SK-N-SH (cell line): ENCODE data around the gene MAP7. TPM values are rescaled to one million over a fixed set of nuclear protein-coding genes. Genes with fewer than 3 reads are reported as not detected.

Experiments
- CTCF ChIA-PET: fragments of 300-600, 350-600 bp; formaldehyde crosslinking; extraction: SDS; loops from one replicate; lab custom pipeline; 2021; lab: Yijun Ruan, JAX
- POLR2A ChIA-PET: fragments of 350-600 bp; sonication (Branson Sonifier 250); formaldehyde crosslinking; extraction: SDS; loops from one replicate; lab custom pipeline; 2020; ENCODE audit warnings: antibody characterized with exemption, inconsistent platforms; lab: Yijun Ruan, JAX
- DNase-seq: peaks from one replicate; pipeline ENCODE4 v3.0.0; 2012
- H2AFZ ChIP-seq: fragments of 200-600 bp; sonication (generic); 2 replicates; pipeline ENCODE4 v1.8.1; 2016; ENCODE audit warnings: antibody characterized with exemption, mild to moderate bottlenecking, low read depth
- H3F3A ChIP-seq: fragments of 200-600 bp; sonication (generic); replicated peaks from 2 replicates; pipeline ENCODE3; 2016; ENCODE audit warnings: antibody characterized with exemption, mild to moderate bottlenecking; ENCODE audit not compliant: insufficient read depth
- H3K27ac ChIP-seq, 2 experiments: fragments of 200-500 bp in 1 of 2; fragments of 200-600 bp in 1 of 2; sonication (Bioruptor generic) in 1 of 2; sonication (generic), shearing (Covaris generic) in 1 of 2; 2 replicates each; pipeline versions ENCODE4 v1.5.1 to v1.6.1; 2014 to 2016; ENCODE audit warnings: low read depth in 2 of 2, inconsistent platforms in 1 of 2, low read length in 1 of 2, mild to moderate bottlenecking in 1 of 2, mixed read lengths in 1 of 2
- H3K27me3 ChIP-seq: fragments of 200-600 bp; sonication (generic), shearing (Covaris generic); 2 replicates; pipeline ENCODE4 v1.6.1; 2016; ENCODE audit warnings: mixed run types; ENCODE audit not compliant: insufficient read depth
- H3K36me3 ChIP-seq, 2 experiments: fragments of 200-500 bp in 1 of 2; fragments of 200-600 bp in 1 of 2; sonication (Bioruptor generic) in 1 of 2; sonication (generic) in 1 of 2; replicated peaks in 1 of 2; 2 replicates each; pipeline versions ENCODE3 to v1.5.1; 2014 to 2016; ENCODE audit warnings: low read length in 1 of 2, mild to moderate bottlenecking in 1 of 2; ENCODE audit not compliant: insufficient read depth in 2 of 2, control insufficient read depth in 1 of 2
- H3K4me1 ChIP-seq, 2 experiments: fragments of 200-500 bp in 1 of 2; fragments of 200-600 bp in 1 of 2; sonication (Bioruptor generic) in 1 of 2; sonication (generic), shearing (Covaris generic) in 1 of 2; 2 replicates each; pipeline versions ENCODE4 v1.5.1 to v1.6.1; 2014 to 2016; ENCODE audit warnings: low read depth in 1 of 2, low read length in 1 of 2, mixed run types in 1 of 2; ENCODE audit not compliant: insufficient read depth in 2 of 2, control insufficient read depth in 1 of 2
- H3K4me2 ChIP-seq: fragments of 200-600 bp; sonication (generic), shearing (Covaris generic); 2 replicates; pipeline ENCODE4 v1.6.1; 2017; ENCODE audit warnings: mixed run types
- H3K4me3 ChIP-seq, 2 experiments: fragments of 200-500 bp in 1 of 2; fragments of 200-600 bp in 1 of 2; sonication (Bioruptor generic) in 1 of 2; sonication (generic), shearing (Covaris generic) in 1 of 2; 2 replicates each; pipeline versions ENCODE4 v1.5.1 to v1.8.1; 2014 to 2016; ENCODE audit warnings: low read depth in 2 of 2, inconsistent platforms in 1 of 2, low read length in 1 of 2, mild to moderate bottlenecking in 1 of 2, mixed read lengths in 1 of 2, moderate library complexity in 1 of 2
- H3K79me2 ChIP-seq: fragments of 200-600 bp; sonication (generic); 2 replicates; pipeline ENCODE4 v1.8.1; 2017; ENCODE audit warnings: mild to moderate bottlenecking; ENCODE audit not compliant: insufficient read depth
- H3K9ac ChIP-seq: fragments of 200-600 bp; sonication (generic); 2 replicates; pipeline ENCODE4 v1.6.1; 2017; ENCODE audit warnings: mixed run types
- H3K9me2 ChIP-seq: fragments of 200-600 bp; sonication (generic); 2 replicates; pipeline ENCODE4 v1.6.1; 2017; ENCODE audit warnings: mixed run types
- H3K9me3 ChIP-seq: fragments of 200-600 bp; sonication (generic); 2 replicates; pipeline ENCODE4 v1.6.1; 2017; ENCODE audit warnings: mixed run types, mild to moderate bottlenecking, moderate library complexity
- H4K20me1 ChIP-seq: fragments of 200-600 bp; sonication (generic); 2 replicates; pipeline ENCODE4 v1.6.1; 2017; ENCODE audit warnings: mild to moderate bottlenecking, mixed run types; ENCODE audit not compliant: insufficient read depth
- CHD2 ChIP-seq: fragments of 150-350 bp; IDR thresholded peaks from 2 replicates; pipeline ENCODE4 v1.6.1; 2018; ENCODE audit warnings: low read length; ENCODE audit not compliant: partially characterized antibody
- ELF1 ChIP-seq: IDR thresholded peaks from 2 replicates; pipeline ENCODE4 v1.4.0; 2012
- EP300 ChIP-seq, 2 experiments: IDR thresholded peaks; 2 replicates each; pipeline versions ENCODE4 v1.4.0 to v1.6.1; 2012; ENCODE audit warnings: borderline replicate concordance in 1 of 2, low read depth in 1 of 2, low read length in 1 of 2
- EZH2phosphoT487 ChIP-seq: fragments of 200-600 bp; sonication (generic); IDR thresholded peaks from 2 replicates; pipeline ENCODE4 v1.6.1; 2017; ENCODE audit warnings: low read depth, mixed run types, mild to moderate bottlenecking, antibody characterized with exemption, moderate library complexity, borderline replicate concordance
- FOSL2 ChIP-seq: IDR thresholded peaks from 2 replicates; pipeline ENCODE4 v1.4.0; 2012; ENCODE audit warnings: low read depth, mild to moderate bottlenecking, moderate library complexity, borderline replicate concordance
- FOXJ3 ChIP-seq: sonication (generic); formaldehyde crosslinking; IDR thresholded peaks from 2 replicates; pipeline ENCODE4 v1.5.1; 2020; ENCODE audit warnings: mild to moderate bottlenecking, missing genetic modification reagents
- GABPA ChIP-seq: IDR thresholded peaks from 2 replicates; pipeline ENCODE4 v1.4.0; 2012; ENCODE audit warnings: low read depth, mild to moderate bottlenecking
- GATA2 ChIP-seq: sonication (generic); formaldehyde crosslinking; IDR thresholded peaks from 2 replicates; pipeline ENCODE4 v1.5.0; 2020; ENCODE audit warnings: mild to moderate bottlenecking, missing genetic modification reagents
- MXI1 ChIP-seq: IDR thresholded peaks from 2 replicates; pipeline ENCODE4 v1.6.1; 2012; ENCODE audit warnings: mild to moderate bottlenecking, low read depth, low read length, improper control_type of control experiment
- NFIC ChIP-seq: IDR thresholded peaks from 2 replicates; pipeline ENCODE4 v1.4.0; 2012; ENCODE audit warnings: borderline replicate concordance
- NRF1 ChIP-seq: IDR thresholded peaks from 2 replicates; pipeline ENCODE4 v1.6.1; 2012; ENCODE audit warnings: low read depth, mild to moderate bottlenecking, low read length
- POLR2AphosphoS5 ChIP-seq: IDR thresholded peaks from 2 replicates; pipeline ENCODE4 v1.6.1; 2012; ENCODE audit warnings: low read depth, low read length
- RCOR1 ChIP-seq: fragments of 150-350 bp; IDR thresholded peaks from 2 replicates; pipeline ENCODE4 v1.6.1; 2017; ENCODE audit warnings: antibody characterized with exemption, low read length
- RXRA ChIP-seq: IDR thresholded peaks from 2 replicates; pipeline ENCODE4 v1.4.0; 2012; ENCODE audit warnings: low read depth, mild to moderate bottlenecking, borderline replicate concordance
- SIN3A ChIP-seq: IDR thresholded peaks from 2 replicates; pipeline ENCODE4 v1.6.1; 2012; ENCODE audit warnings: low read depth, mild to moderate bottlenecking, low read length, moderate library complexity, borderline replicate concordance
- SMC3 ChIP-seq: IDR thresholded peaks from 2 replicates; pipeline ENCODE4 v1.6.1; 2012; ENCODE audit warnings: low read depth, low read length, improper control_type of control experiment
- YY1 ChIP-seq: IDR thresholded peaks from 2 replicates; pipeline ENCODE4 v1.4.0; 2012; ENCODE audit warnings: low read depth, mild to moderate bottlenecking
- WGBS: methylation state at CpG from one replicate; pipeline ENCODE4 v1.1.6; 2017; ENCODE audit warnings: low lambda C conversion rate; 5-methylcytosine and 5-hydroxymethylcytosine counted together
- polyA plus RNA-seq, 3 experiments: library from polyadenylated mRNA; depleted of rRNA; stranded (reverse); fragments of >200 nt; gene quantifications; 2 replicates each; pipeline ENCODE4 v1.2.3, GENCODE V29; 2012
- TF ChIP-seq, protein P1 (sequence below): IDR thresholded peaks from 2 replicates; pipeline ENCODE4; 2012
- TF ChIP-seq, protein P2 (sequence below): IDR thresholded peaks from 2 replicates; pipeline ENCODE4 v1.4.0; 2012; ENCODE audit warnings: low read depth, borderline replicate concordance
- TF ChIP-seq, protein P3 (sequence below): IDR thresholded peaks from 2 replicates; pipeline ENCODE4 v1.6.1; 2012; ENCODE audit warnings: mild to moderate bottlenecking, low read depth, low read length, moderate library complexity
- TF ChIP-seq, protein P4 (sequence below): fragments of 150-350 bp; IDR thresholded peaks from 2 replicates; pipeline ENCODE4 v1.6.1; 2017; ENCODE audit warnings: antibody characterized with exemption, low read length, low read depth, borderline replicate concordance
- TF ChIP-seq, protein P5 (sequence below): IDR thresholded peaks from 2 replicates; pipeline ENCODE4 v1.4.0; 2012; ENCODE audit warnings: low read depth, borderline replicate concordance
- TF ChIP-seq, protein P6 (sequence below): fragments of 150-350 bp; IDR thresholded peaks from 2 replicates; pipeline ENCODE4 v1.6.1; 2016; ENCODE audit warnings: mild to moderate bottlenecking, low read depth, low read length

The MAP7 gene
- polyA plus RNA-seq, 1 of the 3 experiments (the other 2 are of a cell fraction) = 0.76 TPM

DNA sequence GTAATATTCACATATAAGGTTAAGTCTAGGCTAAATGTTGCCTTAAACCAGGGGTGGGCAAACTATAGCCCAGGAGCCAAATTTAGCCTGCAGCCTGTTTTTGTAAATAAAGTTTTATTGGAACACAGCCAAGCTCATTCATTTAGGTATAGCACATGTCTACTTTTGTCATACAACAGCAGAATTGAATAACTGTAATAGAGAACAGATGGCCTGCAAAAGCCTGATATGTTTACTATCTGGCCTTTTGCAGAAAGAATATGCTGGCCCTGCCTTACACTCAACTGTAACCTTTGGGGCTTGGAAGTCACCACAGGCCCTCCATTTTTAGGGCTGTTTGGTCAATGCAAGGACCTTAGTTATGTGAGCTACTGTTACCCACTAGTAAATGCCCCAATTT, 242.9 kb downstream of the MAP7 start (continued):
- TF ChIP-seq, protein P1, sequence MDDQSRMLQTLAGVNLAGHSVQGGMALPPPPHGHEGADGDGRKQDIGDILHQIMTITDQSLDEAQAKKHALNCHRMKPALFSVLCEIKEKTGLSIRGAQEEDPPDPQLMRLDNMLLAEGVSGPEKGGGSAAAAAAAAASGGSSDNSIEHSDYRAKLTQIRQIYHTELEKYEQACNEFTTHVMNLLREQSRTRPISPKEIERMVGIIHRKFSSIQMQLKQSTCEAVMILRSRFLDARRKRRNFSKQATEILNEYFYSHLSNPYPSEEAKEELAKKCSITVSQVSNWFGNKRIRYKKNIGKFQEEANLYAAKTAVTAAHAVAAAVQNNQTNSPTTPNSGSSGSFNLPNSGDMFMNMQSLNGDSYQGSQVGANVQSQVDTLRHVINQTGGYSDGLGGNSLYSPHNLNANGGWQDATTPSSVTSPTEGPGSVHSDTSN = no peak
- TF ChIP-seq CHD2 (peak; percentile 51), RCOR1 (peak; percentile 59; the same call in 1 of the 2 replicates), GABPA (no peak), POLR2AphosphoS5 (no peak), ELF1 (no peak), NFIC (no peak)

DNA sequence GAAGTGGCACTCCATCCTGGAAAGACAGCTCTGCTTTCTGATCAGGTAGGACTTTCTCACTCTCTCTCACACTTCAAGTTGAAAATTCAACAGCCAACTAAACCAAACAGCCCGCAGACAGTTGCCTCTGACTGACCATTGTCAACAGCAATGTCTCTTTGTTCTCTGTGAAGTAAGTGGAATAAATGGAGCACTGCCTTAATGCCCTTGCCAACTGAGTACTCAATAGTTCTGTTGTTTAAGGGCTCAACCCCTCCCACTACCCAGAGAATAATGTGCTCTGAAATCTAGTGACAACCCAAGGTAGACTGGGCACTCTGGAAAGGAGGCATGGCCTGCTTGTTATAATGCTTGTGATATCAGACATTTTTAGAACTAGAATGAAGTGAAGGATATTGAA, 243.8 kb downstream of the MAP7 start:
- H3K9ac ChIP-seq = no peak overlapping the region
- CTCF ChIA-PET = interaction anchor here (4.3 kb wide), 1 partner anchor 11 kb away, joined by 15 read pairs; no protein-coding TSS in a partner anchor

More for the DNA sequence above, 243.8 kb downstream of the MAP7 start:
- Histone ChIP-seq H3K4me1 (peaks cover 0 to 6% of the 10 kb centered on the region in 2 experiments; a peak in 1 of 4 replicates), H3K36me3 (no peaks in the 10 kb centered on the region), H3K4me3 (no peak overlapping the region), H3K4me2 (no peak overlapping the region), H2AFZ (no peak overlapping the region), H3F3A (no peaks in the 10 kb centered on the region), H3K9me2 (no peaks in the 10 kb centered on the region), H4K20me1 (no peaks in the 10 kb centered on the region), H3K79me2 (no peaks in the 10 kb centered on the region), H3K27me3 (no peaks in the 10 kb centered on the region), H3K27ac (no peak overlapping the region), H3K9me3 (no peaks in the 10 kb centered on the region)
- TF ChIP-seq, protein P2, sequence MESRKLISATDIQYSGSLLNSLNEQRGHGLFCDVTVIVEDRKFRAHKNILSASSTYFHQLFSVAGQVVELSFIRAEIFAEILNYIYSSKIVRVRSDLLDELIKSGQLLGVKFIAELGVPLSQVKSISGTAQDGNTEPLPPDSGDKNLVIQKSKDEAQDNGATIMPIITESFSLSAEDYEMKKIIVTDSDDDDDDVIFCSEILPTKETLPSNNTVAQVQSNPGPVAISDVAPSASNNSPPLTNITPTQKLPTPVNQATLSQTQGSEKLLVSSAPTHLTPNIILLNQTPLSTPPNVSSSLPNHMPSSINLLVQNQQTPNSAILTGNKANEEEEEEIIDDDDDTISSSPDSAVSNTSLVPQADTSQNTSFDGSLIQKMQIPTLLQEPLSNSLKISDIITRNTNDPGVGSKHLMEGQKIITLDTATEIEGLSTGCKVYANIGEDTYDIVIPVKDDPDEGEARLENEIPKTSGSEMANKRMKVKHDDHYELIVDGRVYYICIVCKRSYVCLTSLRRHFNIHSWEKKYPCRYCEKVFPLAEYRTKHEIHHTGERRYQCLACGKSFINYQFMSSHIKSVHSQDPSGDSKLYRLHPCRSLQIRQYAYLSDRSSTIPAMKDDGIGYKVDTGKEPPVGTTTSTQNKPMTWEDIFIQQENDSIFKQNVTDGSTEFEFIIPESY = no peak
- TF ChIP-seq NRF1 (no peak), EZH2phosphoT487 (no peak), RXRA (no peak), GABPA (no peak), CHD2 (no peak), FOXJ3 (CRISPR knock-in tag) (no peak), FOSL2 (no peak), MXI1 (no peak), YY1 (no peak), EP300 (IDR thresholded peaks at IDR 0.05; ENCODE audit: borderline replicate concordance in 1 of 2, low read depth in 1 of 2, low read length in 1 of 2) (no peak), SIN3A (no peak), SMC3 (no peak), GATA2 (no peak)
- TF ChIP-seq, protein P3, sequence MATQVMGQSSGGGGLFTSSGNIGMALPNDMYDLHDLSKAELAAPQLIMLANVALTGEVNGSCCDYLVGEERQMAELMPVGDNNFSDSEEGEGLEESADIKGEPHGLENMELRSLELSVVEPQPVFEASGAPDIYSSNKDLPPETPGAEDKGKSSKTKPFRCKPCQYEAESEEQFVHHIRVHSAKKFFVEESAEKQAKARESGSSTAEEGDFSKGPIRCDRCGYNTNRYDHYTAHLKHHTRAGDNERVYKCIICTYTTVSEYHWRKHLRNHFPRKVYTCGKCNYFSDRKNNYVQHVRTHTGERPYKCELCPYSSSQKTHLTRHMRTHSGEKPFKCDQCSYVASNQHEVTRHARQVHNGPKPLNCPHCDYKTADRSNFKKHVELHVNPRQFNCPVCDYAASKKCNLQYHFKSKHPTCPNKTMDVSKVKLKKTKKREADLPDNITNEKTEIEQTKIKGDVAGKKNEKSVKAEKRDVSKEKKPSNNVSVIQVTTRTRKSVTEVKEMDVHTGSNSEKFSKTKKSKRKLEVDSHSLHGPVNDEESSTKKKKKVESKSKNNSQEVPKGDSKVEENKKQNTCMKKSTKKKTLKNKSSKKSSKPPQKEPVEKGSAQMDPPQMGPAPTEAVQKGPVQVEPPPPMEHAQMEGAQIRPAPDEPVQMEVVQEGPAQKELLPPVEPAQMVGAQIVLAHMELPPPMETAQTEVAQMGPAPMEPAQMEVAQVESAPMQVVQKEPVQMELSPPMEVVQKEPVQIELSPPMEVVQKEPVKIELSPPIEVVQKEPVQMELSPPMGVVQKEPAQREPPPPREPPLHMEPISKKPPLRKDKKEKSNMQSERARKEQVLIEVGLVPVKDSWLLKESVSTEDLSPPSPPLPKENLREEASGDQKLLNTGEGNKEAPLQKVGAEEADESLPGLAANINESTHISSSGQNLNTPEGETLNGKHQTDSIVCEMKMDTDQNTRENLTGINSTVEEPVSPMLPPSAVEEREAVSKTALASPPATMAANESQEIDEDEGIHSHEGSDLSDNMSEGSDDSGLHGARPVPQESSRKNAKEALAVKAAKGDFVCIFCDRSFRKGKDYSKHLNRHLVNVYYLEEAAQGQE = no peak
- TF ChIP-seq, protein P4, sequence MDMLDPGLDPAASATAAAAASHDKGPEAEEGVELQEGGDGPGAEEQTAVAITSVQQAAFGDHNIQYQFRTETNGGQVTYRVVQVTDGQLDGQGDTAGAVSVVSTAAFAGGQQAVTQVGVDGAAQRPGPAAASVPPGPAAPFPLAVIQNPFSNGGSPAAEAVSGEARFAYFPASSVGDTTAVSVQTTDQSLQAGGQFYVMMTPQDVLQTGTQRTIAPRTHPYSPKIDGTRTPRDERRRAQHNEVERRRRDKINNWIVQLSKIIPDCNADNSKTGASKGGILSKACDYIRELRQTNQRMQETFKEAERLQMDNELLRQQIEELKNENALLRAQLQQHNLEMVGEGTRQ = no peak
- TF ChIP-seq, protein P5, sequence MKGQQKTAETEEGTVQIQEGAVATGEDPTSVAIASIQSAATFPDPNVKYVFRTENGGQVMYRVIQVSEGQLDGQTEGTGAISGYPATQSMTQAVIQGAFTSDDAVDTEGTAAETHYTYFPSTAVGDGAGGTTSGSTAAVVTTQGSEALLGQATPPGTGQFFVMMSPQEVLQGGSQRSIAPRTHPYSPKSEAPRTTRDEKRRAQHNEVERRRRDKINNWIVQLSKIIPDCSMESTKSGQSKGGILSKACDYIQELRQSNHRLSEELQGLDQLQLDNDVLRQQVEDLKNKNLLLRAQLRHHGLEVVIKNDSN = no peak
- TF ChIP-seq, protein P6, sequence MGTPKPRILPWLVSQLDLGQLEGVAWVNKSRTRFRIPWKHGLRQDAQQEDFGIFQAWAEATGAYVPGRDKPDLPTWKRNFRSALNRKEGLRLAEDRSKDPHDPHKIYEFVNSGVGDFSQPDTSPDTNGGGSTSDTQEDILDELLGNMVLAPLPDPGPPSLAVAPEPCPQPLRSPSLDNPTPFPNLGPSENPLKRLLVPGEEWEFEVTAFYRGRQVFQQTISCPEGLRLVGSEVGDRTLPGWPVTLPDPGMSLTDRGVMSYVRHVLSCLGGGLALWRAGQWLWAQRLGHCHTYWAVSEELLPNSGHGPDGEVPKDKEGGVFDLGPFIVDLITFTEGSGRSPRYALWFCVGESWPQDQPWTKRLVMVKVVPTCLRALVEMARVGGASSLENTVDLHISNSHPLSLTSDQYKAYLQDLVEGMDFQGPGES = no peak
- WGBS = 67% methylated on average over 1 of the region's 1 CpG
- no peak for DNase-seq
- POLR2A ChIA-PET = interaction anchor here (1.3 kb wide), 1 partner anchor 17 kb away, joined by 6 read pairs; the partner anchor contains the start of gene BCLAF1
